HEK293 (cell line): ENCODE results near the gene EN2.

Experiments used
- CTCF ChIA-PET: fragments of 350-600 bp; formaldehyde crosslinking; extraction: SDS; loops from one replicate; lab custom pipeline; 2021; ENCODE audit warnings: antibody characterized with exemption; lab: Yijun Ruan, JAX
- POLR2A ChIA-PET: fragments of 300-600 bp; formaldehyde crosslinking; extraction: SDS; loops from one replicate; lab custom pipeline; 2020; ENCODE audit warnings: antibody characterized with exemption, inconsistent platforms; lab: Yijun Ruan, JAX
- H3K27ac ChIP-seq: fragments of 200-500 bp; sonication (Bioruptor generic); 2 replicates; pipeline ENCODE4 v1.5.1; 2014; ENCODE audit warnings: low read depth, low read length, control low read depth, inconsistent platforms; ENCODE audit errors: extremely low read depth
- H3K36me3 ChIP-seq, 2 experiments: fragments of 200-500 bp in 1 of 2; sonication (Bioruptor generic) in 1 of 2; 1 replicate in 1 of 2; 2 replicates in 1 of 2; pipeline ENCODE4 v1.5.1; 2014 to 2017; ENCODE audit warnings: inconsistent platforms in 2 of 2, low read length in 2 of 2; ENCODE audit not compliant: control insufficient read depth in 2 of 2, insufficient read depth in 1 of 2
- H3K4me1 ChIP-seq: fragments of 200-500 bp; sonication (Bioruptor generic); 2 replicates; pipeline ENCODE4 v1.5.1; 2014; ENCODE audit warnings: mild to moderate bottlenecking, low read length, inconsistent platforms; ENCODE audit not compliant: control insufficient read depth, insufficient read depth
- H3K4me3 ChIP-seq: 2 replicates; pipeline ENCODE4 v1.5.1; 2011; ENCODE audit warnings: low read depth, mild to moderate bottlenecking, control low read depth, low read length, moderate library complexity
- H3K9me3 ChIP-seq: fragments of 200-500 bp; sonication (Bioruptor generic); 2 replicates; pipeline ENCODE4 v1.5.1; 2014; ENCODE audit warnings: low read depth, low read length, inconsistent platforms; ENCODE audit not compliant: control insufficient read depth, insufficient read depth
- FEZF1 ChIP-seq: fragments of 450-650 bp; formaldehyde crosslinking; IDR thresholded peaks from 2 replicates; pipeline ENCODE4 v1.5.1; 2016; ENCODE audit warnings: missing biosample characterization, missing genetic modification characterization
- KLF9 ChIP-seq: fragments of 450-650 bp; formaldehyde crosslinking; IDR thresholded peaks from 2 replicates; pipeline ENCODE4 v1.5.1; 2016; ENCODE audit warnings: missing biosample characterization, missing genetic modification characterization, low read depth
- MEIS1 ChIP-seq: sonication (generic); formaldehyde crosslinking; IDR thresholded peaks from 2 replicates; pipeline ENCODE4 v1.8.1; 2022; ENCODE audit warnings: missing genetic modification reagents, mild to moderate bottlenecking, borderline replicate concordance
- MZF1 ChIP-seq: fragments of 450-650 bp; formaldehyde crosslinking; IDR thresholded peaks from 2 replicates; pipeline ENCODE4 v1.5.1; 2017; ENCODE audit warnings: missing biosample characterization, missing genetic modification characterization, borderline replicate concordance
- OSR2 ChIP-seq: fragments of 450-650 bp; formaldehyde crosslinking; IDR thresholded peaks from 2 replicates; pipeline ENCODE4 v1.5.1; 2016; ENCODE audit warnings: missing biosample characterization, missing genetic modification characterization
- OVOL3 ChIP-seq: fragments of 450-650 bp; formaldehyde crosslinking; IDR thresholded peaks from 2 replicates; pipeline ENCODE4 v1.5.1; 2016; ENCODE audit warnings: missing biosample characterization, missing genetic modification characterization
- PRDM1 ChIP-seq: fragments of 450-650 bp; formaldehyde crosslinking; IDR thresholded peaks from 2 replicates; pipeline ENCODE4; 2016; ENCODE audit warnings: missing biosample characterization, missing genetic modification characterization
- SP3 ChIP-seq: fragments of 450-650 bp; formaldehyde crosslinking; IDR thresholded peaks from 2 replicates; pipeline ENCODE4 v1.5.1; 2016; ENCODE audit warnings: missing biosample characterization, missing genetic modification characterization
- TCF7L2 ChIP-seq: IDR thresholded peaks from 2 replicates; pipeline ENCODE4 v1.6.1; 2011; ENCODE audit warnings: low read depth, mild to moderate bottlenecking, inconsistent platforms, low read length, moderate library complexity, borderline replicate concordance
- YY2 ChIP-seq: fragments of 450-650 bp; formaldehyde crosslinking; IDR thresholded peaks from 2 replicates; pipeline ENCODE4 v1.5.1; 2016; ENCODE audit warnings: missing biosample characterization, missing genetic modification characterization
- ZBTB17 ChIP-seq: fragments of 450-650 bp; formaldehyde crosslinking; IDR thresholded peaks from 2 replicates; pipeline ENCODE4 v1.5.1; 2016; ENCODE audit warnings: missing biosample characterization, missing genetic modification characterization
- ZBTB21 ChIP-seq: fragments of 450-650 bp; formaldehyde crosslinking; IDR thresholded peaks from 2 replicates; pipeline ENCODE4 v1.5.1; 2017; ENCODE audit warnings: missing biosample characterization, missing genetic modification characterization
- ZNF174 ChIP-seq: fragments of 450-650 bp; formaldehyde crosslinking; IDR thresholded peaks from 2 replicates; pipeline ENCODE4 v1.5.0; 2017; ENCODE audit warnings: missing biosample characterization, mild to moderate bottlenecking, missing genetic modification characterization
- ZNF324 ChIP-seq: fragments of 450-650 bp; formaldehyde crosslinking; IDR thresholded peaks from 2 replicates; pipeline ENCODE4 v1.5.1; 2016; ENCODE audit warnings: missing biosample characterization, missing genetic modification characterization
- ZNF341 ChIP-seq: fragments of 450-650 bp; formaldehyde crosslinking; IDR thresholded peaks from 2 replicates; pipeline ENCODE4; 2016; ENCODE audit warnings: low read depth, missing biosample characterization, missing genetic modification characterization
- ZNF350 ChIP-seq: fragments of 450-650 bp; formaldehyde crosslinking; IDR thresholded peaks from 2 replicates; pipeline ENCODE4 v1.5.0; 2017; ENCODE audit warnings: missing biosample characterization, mild to moderate bottlenecking, missing genetic modification characterization
- ZNF366 ChIP-seq: fragments of 450-650 bp; formaldehyde crosslinking; conservative IDR thresholded peaks from 2 replicates; pipeline ENCODE4 v1.5.1; 2016; ENCODE audit warnings: missing biosample characterization, missing genetic modification characterization
- ZNF426 ChIP-seq: fragments of 450-650 bp; formaldehyde crosslinking; IDR thresholded peaks from 2 replicates; pipeline ENCODE4 v1.5.1; 2017; ENCODE audit warnings: missing biosample characterization, missing genetic modification characterization, mild to moderate bottlenecking, inconsistent platforms, moderate library complexity
- ZNF433 ChIP-seq: fragments of 450-650 bp; formaldehyde crosslinking; IDR thresholded peaks from 2 replicates; pipeline ENCODE4 v1.5.1; 2016; ENCODE audit warnings: missing biosample characterization, missing genetic modification characterization, low read depth
- ZNF549 ChIP-seq: fragments of 450-650 bp; IDR thresholded peaks from 2 replicates; pipeline ENCODE4 v1.5.1; 2018; ENCODE audit warnings: missing biosample characterization, missing genetic modification characterization, mild to moderate bottlenecking, inconsistent platforms, moderate library complexity
- ZNF558 ChIP-seq: fragments of 450-650 bp; formaldehyde crosslinking; IDR thresholded peaks from 2 replicates; pipeline ENCODE4 v1.5.1; 2016; ENCODE audit warnings: missing biosample characterization, missing genetic modification characterization
- ZNF561 ChIP-seq: fragments of 450-650 bp; IDR thresholded peaks from 2 replicates; pipeline ENCODE4 v1.5.1; 2018; ENCODE audit warnings: missing biosample characterization, missing genetic modification characterization, borderline replicate concordance
- ZNF623 ChIP-seq: fragments of 450-650 bp; formaldehyde crosslinking; IDR thresholded peaks from 2 replicates; pipeline ENCODE4 v1.5.1; 2016; ENCODE audit warnings: missing biosample characterization, missing genetic modification characterization
- ZNF76 ChIP-seq: fragments of 450-650 bp; formaldehyde crosslinking; IDR thresholded peaks from 2 replicates; pipeline ENCODE4; 2016; ENCODE audit warnings: low read depth, missing biosample characterization, missing genetic modification characterization, borderline replicate concordance
- ZNF791 ChIP-seq: fragments of 450-650 bp; formaldehyde crosslinking; IDR thresholded peaks from 2 replicates; pipeline ENCODE4 v1.5.1; 2016; ENCODE audit warnings: missing biosample characterization, missing genetic modification characterization
- ZNF837 ChIP-seq: fragments of 450-650 bp; formaldehyde crosslinking; IDR thresholded peaks from 2 replicates; pipeline ENCODE4 v1.5.1; 2016; ENCODE audit warnings: missing biosample characterization, missing genetic modification characterization
- TF ChIP-seq, protein P1 (sequence below): fragments of 450-650 bp; formaldehyde crosslinking; IDR thresholded peaks from 2 replicates; pipeline ENCODE4 v1.5.1; 2016; ENCODE audit warnings: missing biosample characterization, missing genetic modification characterization
- TF ChIP-seq, protein P2 (sequence below): fragments of 450-650 bp; formaldehyde crosslinking; IDR thresholded peaks from 2 replicates; pipeline ENCODE4 v1.5.1; 2017; ENCODE audit warnings: missing biosample characterization, mild to moderate bottlenecking, missing genetic modification characterization, moderate library complexity
- TF ChIP-seq, protein P3 (sequence below): IDR thresholded peaks from 2 replicates; pipeline ENCODE4 v1.6.1; 2011; ENCODE audit warnings: mild to moderate bottlenecking, low read depth, low read length, borderline replicate concordance

The EN2 gene

DNA sequence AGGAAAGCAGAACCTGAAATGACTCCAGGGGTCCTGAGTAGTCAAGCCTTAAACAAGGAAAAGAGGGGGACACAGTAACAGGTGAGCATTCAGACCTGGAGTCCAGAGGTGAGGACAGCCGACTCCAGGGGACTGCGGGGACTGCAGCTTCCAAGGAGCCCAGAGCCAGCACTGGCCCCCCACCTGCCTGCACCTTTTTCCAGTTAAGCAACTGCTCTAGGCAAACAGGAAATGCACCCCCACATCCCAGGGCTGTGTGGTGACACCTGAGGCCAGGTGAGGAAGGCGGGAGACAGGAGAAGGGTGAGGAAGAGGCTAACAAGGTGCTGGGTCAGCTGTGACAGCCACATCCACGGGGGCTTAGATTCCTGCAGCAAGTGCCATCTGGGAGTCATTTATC, 20.1 kb upstream of the EN2 start:
- no peak for TF ChIP-seq ZNF561 (tag by site-specific recombination)
- no peak for TF ChIP-seq ZNF623 (tag by site-specific recombination)
- TF ChIP-seq, protein P1, sequence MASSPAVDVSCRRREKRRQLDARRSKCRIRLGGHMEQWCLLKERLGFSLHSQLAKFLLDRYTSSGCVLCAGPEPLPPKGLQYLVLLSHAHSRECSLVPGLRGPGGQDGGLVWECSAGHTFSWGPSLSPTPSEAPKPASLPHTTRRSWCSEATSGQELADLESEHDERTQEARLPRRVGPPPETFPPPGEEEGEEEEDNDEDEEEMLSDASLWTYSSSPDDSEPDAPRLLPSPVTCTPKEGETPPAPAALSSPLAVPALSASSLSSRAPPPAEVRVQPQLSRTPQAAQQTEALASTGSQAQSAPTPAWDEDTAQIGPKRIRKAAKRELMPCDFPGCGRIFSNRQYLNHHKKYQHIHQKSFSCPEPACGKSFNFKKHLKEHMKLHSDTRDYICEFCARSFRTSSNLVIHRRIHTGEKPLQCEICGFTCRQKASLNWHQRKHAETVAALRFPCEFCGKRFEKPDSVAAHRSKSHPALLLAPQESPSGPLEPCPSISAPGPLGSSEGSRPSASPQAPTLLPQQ (tag by site-specific recombination): no peak
- TF ChIP-seq ZNF558 (tag by site-specific recombination): no peak
- no peak for TF ChIP-seq ZBTB17 (tag by site-specific recombination)
- no peak overlapping the region for H3K27ac ChIP-seq
- no peaks in the 10 kb centered on the region for H3K4me1 ChIP-seq
- H3K4me3 ChIP-seq: no peak overlapping the region
- no peaks in the 10 kb centered on the region for H3K9me3 ChIP-seq
- POLR2A ChIA-PET: no interaction called here
- H3K36me3 ChIP-seq: no peaks in the 10 kb centered on the region
- CTCF ChIA-PET: no interaction called here

DNA sequence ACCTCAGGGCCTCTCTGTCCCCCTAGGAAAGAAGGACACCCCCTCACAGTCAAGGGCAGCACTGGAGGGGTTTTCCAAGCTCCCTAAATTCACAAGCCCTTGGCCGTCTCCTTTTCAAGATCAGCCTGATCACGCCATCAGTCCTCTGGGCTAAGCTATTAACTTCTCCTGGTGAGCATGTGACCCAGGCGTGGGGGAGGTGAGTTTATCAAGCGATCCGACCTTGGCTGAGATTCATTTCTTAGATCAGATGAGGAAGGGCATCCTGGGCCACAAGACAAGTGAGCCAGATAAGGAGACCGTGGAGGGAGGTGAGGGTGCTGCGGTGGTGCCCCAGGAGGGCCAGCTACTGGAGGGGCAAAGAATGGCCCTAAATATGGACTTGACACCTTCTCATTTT, 19.2 kb upstream of the EN2 start:
- ChIA-PET CTCF (interaction anchor here (0.9 kb wide), 1 partner anchor 94 kb away, joined by 3 read pairs; no protein-coding TSS in a partner anchor), POLR2A (no interaction called here)
- Histone ChIP-seq H3K4me1 (no peaks in the 10 kb centered on the region), H3K36me3 (no peaks in the 10 kb centered on the region), H3K27ac (no peak overlapping the region), H3K9me3 (no peaks in the 10 kb centered on the region), H3K4me3 (no peak overlapping the region)
- no peak for TF ChIP-seq MZF1 (tag by site-specific recombination)
- no peak for TF ChIP-seq ZNF366 (tag by site-specific recombination)
- no peak for TF ChIP-seq ZBTB21 (tag by site-specific recombination)
- no peak for TF ChIP-seq YY2 (tag by site-specific recombination)
- TF ChIP-seq, protein P2, sequence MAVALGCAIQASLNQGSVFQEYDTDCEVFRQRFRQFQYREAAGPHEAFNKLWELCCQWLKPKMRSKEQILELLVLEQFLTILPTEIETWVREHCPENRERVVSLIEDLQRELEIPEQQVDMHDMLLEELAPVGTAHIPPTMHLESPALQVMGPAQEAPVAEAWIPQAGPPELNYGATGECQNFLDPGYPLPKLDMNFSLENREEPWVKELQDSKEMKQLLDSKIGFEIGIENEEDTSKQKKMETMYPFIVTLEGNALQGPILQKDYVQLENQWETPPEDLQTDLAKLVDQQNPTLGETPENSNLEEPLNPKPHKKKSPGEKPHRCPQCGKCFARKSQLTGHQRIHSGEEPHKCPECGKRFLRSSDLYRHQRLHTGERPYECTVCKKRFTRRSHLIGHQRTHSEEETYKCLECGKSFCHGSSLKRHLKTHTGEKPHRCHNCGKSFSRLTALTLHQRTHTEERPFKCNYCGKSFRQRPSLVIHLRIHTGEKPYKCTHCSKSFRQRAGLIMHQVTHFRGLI (tag by site-specific recombination): no peak
- TF ChIP-seq PRDM1: no peak
- TF ChIP-seq FEZF1 (tag by site-specific recombination): no peak
- no peak for TF ChIP-seq ZNF350 (tag by site-specific recombination)
- TF ChIP-seq ZNF174 (tag by site-specific recombination): no peak
- no peak for TF ChIP-seq ZNF76 (tag by site-specific recombination)
- TF ChIP-seq ZNF324: no peak
- no peak for TF ChIP-seq ZNF791
- TF ChIP-seq SP3 (tag by site-specific recombination): no peak
- no peak for TF ChIP-seq KLF9 (tag by site-specific recombination)
- no peak for TF ChIP-seq ZNF549 (tag by site-specific recombination)

DNA sequence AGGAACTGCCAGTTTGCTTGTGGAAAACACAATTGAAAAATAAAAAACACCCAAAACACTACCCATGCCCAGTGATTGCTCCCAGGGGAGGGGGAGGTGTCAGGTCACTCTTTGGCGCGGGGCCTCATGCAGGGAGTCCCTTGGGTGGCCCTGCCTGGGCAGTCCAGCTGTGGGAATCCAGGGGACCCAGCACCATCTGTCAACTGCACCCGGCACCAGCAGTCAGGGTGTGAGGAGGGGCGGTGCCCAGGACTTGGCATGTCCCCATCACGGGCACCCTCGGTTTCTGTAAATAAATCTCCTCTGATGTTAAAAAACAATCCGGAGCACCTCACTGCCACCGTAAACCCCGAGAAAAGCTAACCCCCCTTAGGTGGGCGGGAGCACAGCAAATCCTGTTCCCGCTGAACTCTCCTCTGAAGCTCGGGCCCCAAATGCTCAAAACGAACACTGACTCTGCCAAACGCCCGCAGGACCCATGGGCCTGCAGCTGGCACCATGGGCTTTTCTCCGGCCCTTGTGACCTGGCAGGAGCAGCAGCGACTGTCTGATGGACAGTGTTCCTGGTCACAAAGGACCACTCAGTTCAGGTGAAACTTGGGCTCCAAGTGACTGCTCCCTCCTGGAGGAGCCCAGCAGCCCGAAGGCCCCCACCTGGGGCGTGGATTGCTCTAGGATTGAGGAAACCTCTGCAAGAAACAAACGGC, 18.5 kb upstream of the EN2 start:
- ChIA-PET CTCF (interaction anchor here (0.9 kb wide), 1 partner anchor 94 kb away, joined by 3 read pairs; no protein-coding TSS in a partner anchor), POLR2A (no interaction called here)
- Histone ChIP-seq H3K36me3 (no peaks in the 10 kb centered on the region), H3K9me3 (no peaks in the 10 kb centered on the region), H3K4me1 (no peaks in the 10 kb centered on the region), H3K4me3 (no peak overlapping the region), H3K27ac (no peak overlapping the region)
- TF ChIP-seq, protein P3, sequence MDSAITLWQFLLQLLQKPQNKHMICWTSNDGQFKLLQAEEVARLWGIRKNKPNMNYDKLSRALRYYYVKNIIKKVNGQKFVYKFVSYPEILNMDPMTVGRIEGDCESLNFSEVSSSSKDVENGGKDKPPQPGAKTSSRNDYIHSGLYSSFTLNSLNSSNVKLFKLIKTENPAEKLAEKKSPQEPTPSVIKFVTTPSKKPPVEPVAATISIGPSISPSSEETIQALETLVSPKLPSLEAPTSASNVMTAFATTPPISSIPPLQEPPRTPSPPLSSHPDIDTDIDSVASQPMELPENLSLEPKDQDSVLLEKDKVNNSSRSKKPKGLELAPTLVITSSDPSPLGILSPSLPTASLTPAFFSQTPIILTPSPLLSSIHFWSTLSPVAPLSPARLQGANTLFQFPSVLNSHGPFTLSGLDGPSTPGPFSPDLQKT: no peak
- TF ChIP-seq OVOL3 (tag by site-specific recombination) (no peak), ZNF426 (tag by site-specific recombination) (no peak), MEIS1 (CRISPR knock-in tag) (no peak), ZNF433 (tag by site-specific recombination) (no peak), ZNF837 (tag by site-specific recombination) (no peak), TCF7L2 (no peak), OSR2 (no peak), ZNF341 (tag by site-specific recombination) (no peak)
